ENCODE measurements around the gene PTPN18.

PTPN18 gene

DNA sequence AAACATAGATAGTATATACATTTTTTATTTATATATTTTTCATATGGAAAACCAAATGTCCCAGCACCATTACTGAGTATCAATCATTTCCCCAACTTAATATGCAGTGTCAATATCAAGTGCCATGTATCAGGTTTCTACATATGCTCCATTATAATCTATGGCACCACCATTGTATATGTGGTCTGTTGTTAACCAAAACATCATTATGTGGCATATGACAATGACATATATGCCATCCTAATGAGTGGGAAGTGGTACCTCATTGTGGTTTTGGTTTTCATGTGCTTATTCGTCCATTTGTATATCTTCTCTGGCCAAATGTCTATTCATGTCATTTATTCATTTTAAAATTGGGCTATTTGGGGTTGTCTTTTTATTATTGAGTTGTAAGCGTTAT lies 9.2 kb downstream of the PTPN18 start:
- TF ChIP-seq SIN3A (IDR thresholded peaks at IDR 0.05; ENCODE audit: borderline replicate concordance, insufficient read depth, low read length) (no peak), FOXP2 (optimal IDR thresholded peaks at IDR 0.05; ENCODE audit: borderline replicate concordance, extremely low read depth, extremely low read length, insufficient read depth) (no peak), TAF1 (IDR thresholded peaks at IDR 0.05; ENCODE audit: borderline replicate concordance, insufficient read depth, low read length) (no peak), POLR2AphosphoS5 (IDR thresholded peaks at IDR 0.05; ENCODE audit: low read depth, low read length) (no peak)
- TF ChIP-seq, protein P1, sequence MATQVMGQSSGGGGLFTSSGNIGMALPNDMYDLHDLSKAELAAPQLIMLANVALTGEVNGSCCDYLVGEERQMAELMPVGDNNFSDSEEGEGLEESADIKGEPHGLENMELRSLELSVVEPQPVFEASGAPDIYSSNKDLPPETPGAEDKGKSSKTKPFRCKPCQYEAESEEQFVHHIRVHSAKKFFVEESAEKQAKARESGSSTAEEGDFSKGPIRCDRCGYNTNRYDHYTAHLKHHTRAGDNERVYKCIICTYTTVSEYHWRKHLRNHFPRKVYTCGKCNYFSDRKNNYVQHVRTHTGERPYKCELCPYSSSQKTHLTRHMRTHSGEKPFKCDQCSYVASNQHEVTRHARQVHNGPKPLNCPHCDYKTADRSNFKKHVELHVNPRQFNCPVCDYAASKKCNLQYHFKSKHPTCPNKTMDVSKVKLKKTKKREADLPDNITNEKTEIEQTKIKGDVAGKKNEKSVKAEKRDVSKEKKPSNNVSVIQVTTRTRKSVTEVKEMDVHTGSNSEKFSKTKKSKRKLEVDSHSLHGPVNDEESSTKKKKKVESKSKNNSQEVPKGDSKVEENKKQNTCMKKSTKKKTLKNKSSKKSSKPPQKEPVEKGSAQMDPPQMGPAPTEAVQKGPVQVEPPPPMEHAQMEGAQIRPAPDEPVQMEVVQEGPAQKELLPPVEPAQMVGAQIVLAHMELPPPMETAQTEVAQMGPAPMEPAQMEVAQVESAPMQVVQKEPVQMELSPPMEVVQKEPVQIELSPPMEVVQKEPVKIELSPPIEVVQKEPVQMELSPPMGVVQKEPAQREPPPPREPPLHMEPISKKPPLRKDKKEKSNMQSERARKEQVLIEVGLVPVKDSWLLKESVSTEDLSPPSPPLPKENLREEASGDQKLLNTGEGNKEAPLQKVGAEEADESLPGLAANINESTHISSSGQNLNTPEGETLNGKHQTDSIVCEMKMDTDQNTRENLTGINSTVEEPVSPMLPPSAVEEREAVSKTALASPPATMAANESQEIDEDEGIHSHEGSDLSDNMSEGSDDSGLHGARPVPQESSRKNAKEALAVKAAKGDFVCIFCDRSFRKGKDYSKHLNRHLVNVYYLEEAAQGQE (IDR thresholded peaks at IDR 0.05; ENCODE audit: insufficient read depth in 1 of 2, low read depth in 2 of 2, low read length in 2 of 2), result no peak

- TF ChIP-seq TAF1 (IDR thresholded peaks at IDR 0.05; ENCODE audit: borderline replicate concordance, insufficient read depth, low read length), result no peak
- TF ChIP-seq POLR2AphosphoS5 (IDR thresholded peaks at IDR 0.05; ENCODE audit: low read depth, low read length), result no peak
- no peak for TF ChIP-seq FOXP2 (optimal IDR thresholded peaks at IDR 0.05; ENCODE audit: borderline replicate concordance, extremely low read depth, extremely low read length, insufficient read depth)
- TF ChIP-seq SIN3A (IDR thresholded peaks at IDR 0.05; ENCODE audit: borderline replicate concordance, insufficient read depth, low read length), result no peak
- TF ChIP-seq, protein P1 (IDR thresholded peaks at IDR 0.05; ENCODE audit: insufficient read depth in 1 of 2, low read depth in 2 of 2, low read length in 2 of 2), result no peak
Measured at GRCh38 chr2:130365963-130366362, 10.1 kb downstream of the PTPN18 start.

DNA sequence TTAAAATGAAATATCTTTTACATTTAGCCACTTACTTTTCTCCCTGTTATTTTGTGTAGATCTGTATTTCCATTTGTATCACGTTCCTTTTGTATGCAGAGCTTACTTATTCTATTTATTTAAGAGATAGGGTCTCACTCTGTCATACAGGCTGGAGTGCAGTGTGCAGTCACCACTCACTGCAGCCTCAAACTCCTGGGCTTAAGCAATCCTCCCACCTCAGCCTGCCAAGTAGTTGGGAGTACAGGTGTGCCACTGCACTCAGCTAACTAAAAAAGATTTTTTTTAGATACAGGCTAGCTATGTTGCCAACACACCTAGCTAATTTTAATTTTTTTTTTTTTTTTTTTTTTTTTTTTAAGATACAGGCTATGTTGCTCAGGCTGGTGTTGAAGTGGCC lies 10.9 kb downstream of the PTPN18 start:
- TF ChIP-seq SIN3A (IDR thresholded peaks at IDR 0.05; ENCODE audit: borderline replicate concordance, insufficient read depth, low read length) (no peak), TAF1 (IDR thresholded peaks at IDR 0.05; ENCODE audit: borderline replicate concordance, insufficient read depth, low read length) (no peak), POLR2AphosphoS5 (IDR thresholded peaks at IDR 0.05; ENCODE audit: low read depth, low read length) (no peak), FOXP2 (optimal IDR thresholded peaks at IDR 0.05; ENCODE audit: borderline replicate concordance, extremely low read depth, extremely low read length, insufficient read depth) (no peak)
- TF ChIP-seq, protein P1 (IDR thresholded peaks at IDR 0.05; ENCODE audit: insufficient read depth in 1 of 2, low read depth in 2 of 2, low read length in 2 of 2), result no peak

DNA sequence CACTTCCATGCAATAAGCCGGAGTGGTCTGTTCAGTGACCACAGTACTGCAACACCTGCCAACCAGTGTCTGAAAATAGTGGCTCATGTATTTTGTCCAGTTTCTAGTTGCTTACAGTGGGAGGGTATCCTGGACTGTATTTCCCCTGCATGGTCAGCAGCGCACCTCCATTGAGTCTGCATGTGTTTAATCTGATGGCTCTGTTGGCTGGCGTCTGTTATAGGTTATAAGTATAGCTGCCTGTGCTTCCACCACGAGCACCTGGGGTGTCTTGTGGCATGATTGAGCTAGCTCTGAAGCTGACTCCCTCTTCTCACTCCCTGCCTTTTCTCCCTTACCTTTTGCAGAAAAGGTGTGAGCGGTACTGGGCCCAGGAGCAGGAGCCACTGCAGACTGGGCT lies 12.9 kb downstream of the PTPN18 start:
- TF ChIP-seq, protein P1 (IDR thresholded peaks at IDR 0.05; ENCODE audit: insufficient read depth in 1 of 2, low read depth in 2 of 2, low read length in 2 of 2), result no peak
- TF ChIP-seq TAF1 (IDR thresholded peaks at IDR 0.05; ENCODE audit: borderline replicate concordance, insufficient read depth, low read length), result no peak

GRCh38 chr2:130369311-130369964 lies 13.6 kb downstream of the PTPN18 start:
- TF ChIP-seq FOXP2 (optimal IDR thresholded peaks at IDR 0.05; ENCODE audit: borderline replicate concordance, extremely low read depth, extremely low read length, insufficient read depth) (no peak), POLR2AphosphoS5 (IDR thresholded peaks at IDR 0.05; ENCODE audit: low read depth, low read length) (no peak), TAF1 (IDR thresholded peaks at IDR 0.05; ENCODE audit: borderline replicate concordance, insufficient read depth, low read length) (no peak), SIN3A (IDR thresholded peaks at IDR 0.05; ENCODE audit: borderline replicate concordance, insufficient read depth, low read length) (no peak)
- TF ChIP-seq, protein P1 (IDR thresholded peaks at IDR 0.05; ENCODE audit: insufficient read depth in 1 of 2, low read depth in 2 of 2, low read length in 2 of 2), result no peak

All from PFSK-1 (cell line).